Cardiac fibroblast (primary cell): Measurements from ENCODE around the gene NEDD4L.

Source experiments
- DNase-seq, 2 donors: peaks; one replicate each; pipeline versions ENCODE4 v3.0.0 to v3.0.0-alpha.2; 2010; ENCODE audit warnings: low read depth in 2 of 2
- H3K4me3 ChIP-seq, 2 donors: replicated peaks in 1 of 2; 1 replicate in 1 of 2; 2 replicates in 1 of 2; pipeline ENCODE4 v1.5.1; 2011; ENCODE audit warnings: low read depth in 2 of 2, low read length in 2 of 2, mild to moderate bottlenecking in 2 of 2, moderate library complexity in 1 of 2
- CTCF ChIP-seq: IDR thresholded peaks from one replicate; pipeline ENCODE4 v1.5.1; 2011; ENCODE audit warnings: low read depth, mild to moderate bottlenecking, low read length, inconsistent platforms

Gene NEDD4L

GRCh38 chr18:58196881-58197872 is 153.2 kb downstream of the NEDD4L start:
- H3K4me3 ChIP-seq = no peak overlapping the region
- no peak for TF ChIP-seq CTCF
- no peak for DNase-seq

- DNase-seq = no peak
- H3K4me3 ChIP-seq = no peak overlapping the region
- TF ChIP-seq CTCF = no peak
These were observed 157.2 kb downstream of the NEDD4L start for GRCh38 chr18:58201268-58201667.

GRCh38 chr18:58201733-58202730 is 158.0 kb downstream of the NEDD4L start:
- DNase-seq = peak in 1 of 2 donors; percentile 30
- H3K4me3 ChIP-seq = no peak overlapping the region
- no peak for TF ChIP-seq CTCF

GRCh38 chr18:58204776-58205442 is 160.9 kb downstream of the NEDD4L start:
- DNase-seq = no peak
- TF ChIP-seq CTCF = no peak
- no peak overlapping the region for H3K4me3 ChIP-seq

- no peak overlapping the region for H3K4me3 ChIP-seq
- no peak for TF ChIP-seq CTCF
- DNase-seq = peak; percentile 76 to 91
These were observed 161.6 kb downstream of the NEDD4L start for GRCh38 chr18:58205443-58206160.
